Caco-2 (cell line): ENCODE measurements around the gene SGMS1. TPM values are rescaled to one million over a fixed set of nuclear protein-coding genes. Genes with fewer than 3 reads are reported as not detected.

Experiments
- BruUV-seq: library from RNA; stranded (reverse); fragments of 400-500 nt; replicated peaks from 2 replicates; lab custom pipeline; 2021; lab: Mats Ljungman, UMichigan
- CTCF ChIA-PET: fragments of 300-600 bp; sonication (Branson Sonifier 250); formaldehyde crosslinking; loops from one replicate; lab custom pipeline; 2022; ENCODE audit warnings: antibody characterized with exemption; lab: Charles Lee
- POLR2A ChIA-PET: fragments of 300-600 bp; sonication (Branson Sonifier 250); formaldehyde crosslinking; loops from one replicate; lab custom pipeline; 2022; ENCODE audit warnings: antibody characterized with exemption; lab: Charles Lee
- DNase-seq, 2 experiments: peaks; one replicate each; pipeline versions ENCODE4 v3.0.0 to v3.0.0-alpha.2; 2020 to 2022
- H3K27me3 ChIP-seq: replicated peaks from 2 replicates; pipeline ENCODE4 v1.6.0; 2011; ENCODE audit warnings: low read length; ENCODE audit not compliant: control insufficient read depth, insufficient read depth
- H3K36me3 ChIP-seq: 2 replicates; pipeline ENCODE4 v1.5.1; 2011; ENCODE audit warnings: low read length; ENCODE audit not compliant: control insufficient read depth, insufficient read depth
- H3K4me1 ChIP-seq: fragments of 250-450 bp; sonication (Bioruptor Pico); 2 replicates; pipeline ENCODE4 v1.5.1; 2020; ENCODE audit warnings: mild to moderate bottlenecking
- H3K4me3 ChIP-seq: 2 replicates; pipeline ENCODE4 v1.5.1; 2011; ENCODE audit warnings: low read depth, mild to moderate bottlenecking, control low read depth, low read length
- H3K9me3 ChIP-seq: fragments of 250-450 bp; sonication (Bioruptor Pico); 2 replicates; pipeline ENCODE4 v1.5.1; 2020; ENCODE audit warnings: mild to moderate bottlenecking, moderate library complexity
- H3K27ac Mint-ChIP-seq: one replicate; pipeline ENCODE4 v1.8.0; 2022; ENCODE audit warnings: mixed read lengths; ENCODE audit not compliant: unreplicated experiment
- H3K27me3 Mint-ChIP-seq: one replicate; pipeline ENCODE4 v1.8.0; 2022; ENCODE audit warnings: mixed read lengths; ENCODE audit not compliant: insufficient read depth, unreplicated experiment
- H3K36me3 Mint-ChIP-seq: one replicate; pipeline ENCODE4 v1.8.0; 2022; ENCODE audit warnings: mild to moderate bottlenecking, mixed read lengths; ENCODE audit not compliant: insufficient read depth, unreplicated experiment
- H3K4me1 Mint-ChIP-seq: one replicate; pipeline ENCODE4 v1.8.0; 2022; ENCODE audit warnings: low read depth, mixed read lengths; ENCODE audit not compliant: unreplicated experiment
- H3K4me3 Mint-ChIP-seq: one replicate; pipeline ENCODE4 v1.8.0; 2022; ENCODE audit warnings: mild to moderate bottlenecking, moderate library complexity, mixed read lengths; ENCODE audit not compliant: unreplicated experiment
- H3K9me3 Mint-ChIP-seq: one replicate; pipeline ENCODE4 v1.8.0; 2022; ENCODE audit warnings: mixed read lengths; ENCODE audit not compliant: unreplicated experiment
- intact Hi-C: fragments of 100-400 bp; cut with micrococcal nuclease; formaldehyde crosslinking; loops from one replicate; pipeline ENCODE4 v1.10.0; 2022; ENCODE audit not compliant: unreplicated experiment
- total RNA-seq: library from RNA; stranded (reverse); gene quantifications from 2 replicates; pipeline ENCODE4 v1.2.3, GENCODE V29; 2022
- TF ChIP-seq, protein P1 (sequence below), 2 experiments: fragments of 200-600 bp in 1 of 2; IDR thresholded peaks; 1 replicate in 1 of 2; 2 replicates in 1 of 2; pipeline versions ENCODE4 v1.5.1 to v1.8.0; 2011 to 2022; ENCODE audit warnings: antibody characterized with exemption in 1 of 2, control low read depth in 1 of 2, inconsistent platforms in 1 of 2, low read depth in 1 of 2, low read length in 1 of 2, mild to moderate bottlenecking in 1 of 2, moderate library complexity in 1 of 2; ENCODE audit not compliant: insufficient read depth in 1 of 2, severe bottlenecking in 1 of 2, unreplicated experiment in 1 of 2

The SGMS1 gene
- total RNA-seq, 1 experiment from 2014 or later = 30.5 TPM

DNA sequence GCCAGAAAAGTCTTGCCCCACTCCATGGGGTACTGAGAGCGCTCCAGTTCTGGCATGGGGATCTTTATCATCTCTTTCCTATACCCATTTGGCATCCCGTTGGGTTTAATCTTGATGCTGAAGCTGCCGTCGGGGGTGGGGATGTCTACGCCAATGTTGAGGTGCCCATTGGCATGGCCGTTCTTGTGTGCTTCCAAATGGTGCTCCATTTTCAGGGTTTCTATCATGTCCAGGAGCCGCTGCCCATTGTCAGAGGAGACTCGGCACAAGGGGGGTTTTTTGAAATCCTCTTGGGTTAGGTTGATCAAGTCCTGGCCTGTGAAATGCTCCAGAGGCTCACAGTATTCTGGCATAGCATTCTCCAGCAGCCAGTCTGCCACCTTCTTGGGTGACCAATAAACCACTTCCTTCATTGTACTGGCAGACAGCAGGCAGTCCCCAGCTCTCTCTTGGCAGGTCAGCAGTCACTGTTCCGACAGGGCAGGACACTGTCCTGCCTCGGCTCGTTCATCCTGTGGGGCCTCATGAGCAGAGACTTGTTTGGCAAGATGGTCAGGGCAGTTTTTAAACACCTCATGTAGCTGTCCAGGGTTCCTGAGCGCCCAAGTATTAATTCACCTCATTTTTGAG, 279.9 kb downstream of the SGMS1 start:
- H3K9me3 ChIP-seq = no peaks in the 10 kb centered on the region
- intact Hi-C loops = no loop called here
- no peak for DNase-seq
- Mint-ChIP-seq H3K4me1 (no peaks in the 10 kb centered on the region), H3K4me3 (no peak overlapping the region), H3K36me3 (peaks cover 10% of the 10 kb centered on the region), H3K27ac (no peak overlapping the region), H3K9me3 (peaks cover 4% of the 10 kb centered on the region), H3K27me3 (no peaks in the 10 kb centered on the region)
- H3K27me3 ChIP-seq = no peaks in the 10 kb centered on the region
- TF ChIP-seq, protein P1, sequence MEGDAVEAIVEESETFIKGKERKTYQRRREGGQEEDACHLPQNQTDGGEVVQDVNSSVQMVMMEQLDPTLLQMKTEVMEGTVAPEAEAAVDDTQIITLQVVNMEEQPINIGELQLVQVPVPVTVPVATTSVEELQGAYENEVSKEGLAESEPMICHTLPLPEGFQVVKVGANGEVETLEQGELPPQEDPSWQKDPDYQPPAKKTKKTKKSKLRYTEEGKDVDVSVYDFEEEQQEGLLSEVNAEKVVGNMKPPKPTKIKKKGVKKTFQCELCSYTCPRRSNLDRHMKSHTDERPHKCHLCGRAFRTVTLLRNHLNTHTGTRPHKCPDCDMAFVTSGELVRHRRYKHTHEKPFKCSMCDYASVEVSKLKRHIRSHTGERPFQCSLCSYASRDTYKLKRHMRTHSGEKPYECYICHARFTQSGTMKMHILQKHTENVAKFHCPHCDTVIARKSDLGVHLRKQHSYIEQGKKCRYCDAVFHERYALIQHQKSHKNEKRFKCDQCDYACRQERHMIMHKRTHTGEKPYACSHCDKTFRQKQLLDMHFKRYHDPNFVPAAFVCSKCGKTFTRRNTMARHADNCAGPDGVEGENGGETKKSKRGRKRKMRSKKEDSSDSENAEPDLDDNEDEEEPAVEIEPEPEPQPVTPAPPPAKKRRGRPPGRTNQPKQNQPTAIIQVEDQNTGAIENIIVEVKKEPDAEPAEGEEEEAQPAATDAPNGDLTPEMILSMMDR (IDR thresholded peaks at IDR 0.05; ENCODE audit: insufficient read depth in 1 of 2, low read depth in 1 of 2, low read length in 1 of 2, severe bottlenecking in 1 of 2, unreplicated experiment in 1 of 2) = no peak
- H3K4me1 ChIP-seq = no peaks in the 10 kb centered on the region
- no peaks in the 10 kb centered on the region; the same call in 1 of the 2 replicates for H3K36me3 ChIP-seq
- no TSS peak for BruUV-seq
- H3K4me3 ChIP-seq = no peak overlapping the region
- POLR2A ChIA-PET = no interaction called here
- CTCF ChIA-PET = no interaction called here

DNA sequence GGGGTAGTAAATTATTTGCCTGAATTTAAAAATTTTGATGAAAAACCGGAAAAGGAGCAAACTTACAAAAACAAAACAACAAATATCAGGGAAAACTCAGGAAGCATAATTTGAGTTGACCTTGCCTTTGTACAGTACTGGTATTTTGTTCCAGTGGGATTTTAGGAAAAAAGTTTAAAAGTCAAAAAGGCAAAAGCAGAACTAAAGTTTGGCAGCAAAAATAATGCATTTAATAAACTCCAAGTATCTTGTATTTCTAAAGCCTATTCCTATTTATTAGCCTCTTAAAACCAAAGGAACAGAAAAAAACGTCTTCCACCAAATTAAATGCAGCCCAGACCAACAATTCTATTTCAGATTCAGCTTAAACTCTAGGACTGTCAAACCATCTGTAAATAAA, 281.8 kb downstream of the SGMS1 start:
- Histone ChIP-seq H3K4me1 (no peaks in the 10 kb centered on the region), H3K4me3 (no peak overlapping the region), H3K36me3 (no peaks in the 10 kb centered on the region; the same call in 1 of the 2 replicates), H3K9me3 (no peaks in the 10 kb centered on the region), H3K27me3 (no peaks in the 10 kb centered on the region)
- no peaks in the 10 kb centered on the region for H3K9me3 Mint-ChIP-seq
- intact Hi-C loops = no loop called here
- TF ChIP-seq, protein P1 (IDR thresholded peaks at IDR 0.05; ENCODE audit: insufficient read depth in 1 of 2, low read depth in 1 of 2, low read length in 1 of 2, severe bottlenecking in 1 of 2, unreplicated experiment in 1 of 2) = no peak
- no TSS peak for BruUV-seq
- no peaks in the 10 kb centered on the region for H3K27me3 Mint-ChIP-seq
- POLR2A ChIA-PET = no interaction called here
- CTCF ChIA-PET = no interaction called here
- H3K27ac Mint-ChIP-seq = no peak overlapping the region
- peaks cover 10% of the 10 kb centered on the region for H3K36me3 Mint-ChIP-seq
- H3K4me1 Mint-ChIP-seq = no peaks in the 10 kb centered on the region
- H3K4me3 Mint-ChIP-seq = no peak overlapping the region
- no peak for DNase-seq

DNA sequence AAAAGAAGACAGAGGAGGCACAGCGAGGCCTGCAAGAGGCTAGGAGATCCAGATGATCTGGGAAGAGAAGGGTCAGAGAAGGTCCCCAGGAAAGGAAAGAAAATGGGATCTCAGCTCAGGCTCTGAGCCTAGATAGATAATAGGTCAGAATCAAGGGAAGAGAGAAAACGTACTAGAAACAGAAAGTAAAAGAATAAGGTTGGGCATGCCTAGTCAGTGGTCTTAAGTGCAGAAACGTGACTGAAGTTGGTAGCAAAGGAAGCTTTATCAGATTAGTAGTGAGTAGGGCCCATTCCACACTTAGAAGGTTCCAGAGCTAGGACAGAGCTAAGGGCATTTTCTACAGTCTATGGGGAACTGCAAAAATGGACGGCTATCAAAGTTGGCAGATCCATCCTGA, 287.6 kb downstream of the SGMS1 start:
- POLR2A ChIA-PET = no interaction called here

More for the DNA sequence above, 287.6 kb downstream of the SGMS1 start:
- H3K27ac Mint-ChIP-seq = no peak overlapping the region
- H3K4me1 Mint-ChIP-seq = peaks cover 7% of the 10 kb centered on the region
- CTCF ChIA-PET = no interaction called here
- no peaks in the 10 kb centered on the region for H3K4me1 ChIP-seq
- H3K27me3 Mint-ChIP-seq = no peaks in the 10 kb centered on the region
- no peak overlapping the region for H3K4me3 Mint-ChIP-seq
- BruUV-seq = no TSS peak
- H3K36me3 Mint-ChIP-seq = peaks cover 16% of the 10 kb centered on the region
- intact Hi-C loops = no loop called here
- TF ChIP-seq, protein P1 (IDR thresholded peaks at IDR 0.05; ENCODE audit: insufficient read depth in 1 of 2, low read depth in 1 of 2, low read length in 1 of 2, severe bottlenecking in 1 of 2, unreplicated experiment in 1 of 2) = no peak
- no peaks in the 10 kb centered on the region for H3K9me3 ChIP-seq
- no peaks in the 10 kb centered on the region for H3K27me3 ChIP-seq
- no peaks in the 10 kb centered on the region for H3K9me3 Mint-ChIP-seq
- no peak overlapping the region for H3K4me3 ChIP-seq
- no peak for DNase-seq
- H3K36me3 ChIP-seq = no peaks in the 10 kb centered on the region
